CD4-positive, alpha-beta T cell treated with Interferon alpha-2 for 1 hour (primary cell): ENCODE data around the gene ZNF385C.

ENCODE experiments used
- DNase-seq, 2 donors: peaks; one replicate each; pipeline ENCODE4 v3.0.0-alpha.2; 2020 to 2022

The ZNF385C gene

DNA sequence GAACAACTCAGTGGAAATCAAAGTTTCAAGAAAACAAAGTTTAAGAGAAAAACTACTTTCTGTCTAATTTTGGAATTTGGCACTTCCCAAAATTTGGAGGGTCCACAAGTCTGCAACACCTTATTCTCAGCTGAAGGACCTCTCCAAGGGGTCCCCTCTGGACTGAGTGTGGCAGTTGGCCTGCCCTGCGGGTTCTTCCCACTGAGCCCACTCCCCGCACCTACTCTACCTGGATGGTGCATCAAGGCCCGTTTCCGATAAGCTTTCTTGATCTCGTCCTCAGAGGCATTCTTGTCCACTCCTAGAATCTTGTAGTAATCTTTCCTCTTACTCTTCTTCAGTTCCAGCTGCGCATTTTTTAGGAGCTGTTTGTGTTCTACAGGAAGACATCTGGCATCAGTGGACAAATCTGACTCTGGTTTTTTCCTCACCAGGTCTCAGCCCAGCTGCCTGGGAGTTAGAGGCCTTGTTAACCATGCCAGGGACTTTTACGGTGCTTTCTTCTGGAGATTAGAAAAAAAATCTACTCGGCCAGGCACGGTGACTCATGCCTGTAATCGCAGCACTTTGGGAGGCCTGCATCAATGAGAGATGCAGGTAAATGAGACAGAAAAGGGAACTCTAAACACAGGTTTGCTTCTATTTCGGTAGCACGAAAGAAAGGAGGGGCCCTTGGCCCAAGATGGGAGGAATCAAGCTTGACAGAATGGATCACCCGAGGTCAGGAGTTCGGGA, 116.1 kb downstream of the ZNF385C start:
- no peak for DNase-seq

GRCh38 chr17:41977991-41978390, 120.3 kb downstream of the ZNF385C start:
- DNase-seq, result no peak

DNA sequence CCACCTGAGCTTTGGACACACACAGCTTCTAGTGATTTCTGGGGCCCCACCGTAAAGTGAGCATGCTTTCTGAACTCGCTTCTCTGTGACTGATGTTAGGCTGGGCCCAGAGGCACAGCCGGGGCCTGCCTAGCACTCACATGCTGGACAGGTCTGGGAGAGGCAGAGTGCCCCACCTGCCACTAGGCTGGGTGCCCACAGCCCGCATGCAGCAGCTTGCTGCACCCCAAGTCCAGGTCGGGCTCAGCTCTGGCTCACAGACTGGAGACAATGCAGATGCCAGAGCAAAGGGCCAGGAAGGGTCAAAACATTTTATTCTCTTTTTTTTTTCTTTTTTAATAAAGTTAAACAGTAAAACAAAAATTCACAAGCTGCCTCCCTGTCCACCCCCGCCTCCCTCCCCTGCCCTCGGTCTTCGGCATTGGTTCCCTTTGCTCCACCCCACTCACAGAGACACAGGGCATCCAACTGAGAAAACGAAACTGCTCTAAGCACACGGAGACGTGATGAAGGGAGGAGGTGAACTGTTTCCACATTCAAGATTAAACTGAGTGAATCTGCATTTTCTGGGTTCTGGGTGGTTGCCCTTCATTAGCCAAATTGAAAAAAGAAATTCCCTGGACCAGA, 122.0 kb downstream of the ZNF385C start:
- no peak for DNase-seq
